ENCODE measurements around the gene HPGD.

DNA sequence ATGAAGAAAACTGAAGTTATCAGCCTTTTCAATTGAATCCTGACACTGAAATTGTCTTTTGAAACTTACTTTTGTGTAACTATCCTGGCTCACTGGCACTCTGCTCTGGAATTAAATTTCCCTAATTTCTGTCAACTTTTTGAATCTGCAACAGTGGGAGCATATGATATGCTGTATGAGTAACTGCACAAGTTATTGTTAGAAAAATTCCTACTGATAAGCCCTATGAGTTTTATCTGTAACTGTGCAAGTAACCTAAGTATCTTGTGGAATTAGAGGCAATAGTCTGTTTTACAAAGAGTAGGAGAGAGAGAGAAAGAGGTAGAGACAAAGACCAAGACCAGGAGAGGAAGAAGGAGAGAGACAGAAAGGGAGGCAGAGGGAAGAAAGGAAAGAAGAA, 9.2 kb upstream of the HPGD start:
- TF ChIP-seq, protein P1, sequence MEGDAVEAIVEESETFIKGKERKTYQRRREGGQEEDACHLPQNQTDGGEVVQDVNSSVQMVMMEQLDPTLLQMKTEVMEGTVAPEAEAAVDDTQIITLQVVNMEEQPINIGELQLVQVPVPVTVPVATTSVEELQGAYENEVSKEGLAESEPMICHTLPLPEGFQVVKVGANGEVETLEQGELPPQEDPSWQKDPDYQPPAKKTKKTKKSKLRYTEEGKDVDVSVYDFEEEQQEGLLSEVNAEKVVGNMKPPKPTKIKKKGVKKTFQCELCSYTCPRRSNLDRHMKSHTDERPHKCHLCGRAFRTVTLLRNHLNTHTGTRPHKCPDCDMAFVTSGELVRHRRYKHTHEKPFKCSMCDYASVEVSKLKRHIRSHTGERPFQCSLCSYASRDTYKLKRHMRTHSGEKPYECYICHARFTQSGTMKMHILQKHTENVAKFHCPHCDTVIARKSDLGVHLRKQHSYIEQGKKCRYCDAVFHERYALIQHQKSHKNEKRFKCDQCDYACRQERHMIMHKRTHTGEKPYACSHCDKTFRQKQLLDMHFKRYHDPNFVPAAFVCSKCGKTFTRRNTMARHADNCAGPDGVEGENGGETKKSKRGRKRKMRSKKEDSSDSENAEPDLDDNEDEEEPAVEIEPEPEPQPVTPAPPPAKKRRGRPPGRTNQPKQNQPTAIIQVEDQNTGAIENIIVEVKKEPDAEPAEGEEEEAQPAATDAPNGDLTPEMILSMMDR (IDR thresholded peaks at IDR 0.05) = no peak
- TF ChIP-seq POLR2A (IDR thresholded peaks at IDR 0.05) = no peak

All from tibial nerve (tissue), 3 donors.